ENCODE measurements around the gene IL17B.

Gene IL17B

DNA sequence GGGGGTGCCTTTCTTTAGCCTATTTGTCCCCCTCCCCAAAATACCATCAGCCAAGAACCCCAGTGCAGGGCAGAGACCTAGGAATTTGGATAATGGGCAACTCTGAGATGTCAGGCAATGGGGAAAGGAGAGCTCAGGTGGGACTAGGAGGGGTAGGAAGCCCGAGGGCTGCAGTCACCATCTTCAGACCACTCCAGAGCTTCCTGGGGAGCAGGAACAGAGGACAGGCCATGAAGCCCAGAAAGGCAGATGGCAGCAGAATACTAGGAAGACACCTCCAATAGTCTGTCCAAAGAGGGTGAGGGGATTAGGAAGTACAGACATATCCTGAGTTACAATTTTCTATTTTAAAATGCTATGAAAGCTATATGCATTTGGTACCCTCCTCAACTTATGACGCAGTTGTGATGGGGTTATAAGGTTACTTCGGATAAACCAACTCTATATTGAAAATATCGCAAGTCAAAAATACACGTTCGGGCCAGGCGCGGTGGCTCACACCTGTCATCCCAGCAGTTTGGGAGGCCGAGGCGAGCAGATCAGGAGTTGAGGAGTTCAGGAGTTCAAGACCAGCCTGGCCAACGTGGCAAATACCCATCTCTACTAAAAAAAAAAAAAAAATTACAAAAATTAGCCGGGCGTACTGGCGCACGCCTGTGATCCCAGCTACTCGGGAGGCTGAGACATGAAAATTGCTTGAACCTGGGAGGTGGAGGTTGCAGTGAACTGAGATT is 34.6 kb upstream of the IL17B start:
- Histone ChIP-seq H3K4me1 (ENCODE audit: control insufficient read depth in 1 of 2, insufficient read depth in 2 of 2, low read length in 2 of 2) (peaks cover 0 to 41% of the 10 kb centered on the region in 2 donors), H3K27me3 (ENCODE audit: low read depth, low read length) (no peaks in the 10 kb centered on the region), H3K9me3 (ENCODE audit: control insufficient read depth in 1 of 2, low read length in 2 of 2) (no peaks in the 10 kb centered on the region), H3K36me3 (ENCODE audit: control insufficient read depth in 1 of 2, insufficient read depth in 2 of 2, low read length in 2 of 2) (peaks cover 20 to 37% of the 10 kb centered on the region in 2 donors), H3K27ac (ENCODE audit: low read length) (peak overlapping the region; percentile 87), H3K4me3 (ENCODE audit: low read depth in 1 of 2, low read length in 2 of 2) (peak overlapping the region; percentile 34 to 76)

- Histone ChIP-seq H3K4me3 (ENCODE audit: low read depth in 1 of 2, low read length in 2 of 2) (peak overlapping the region; percentile 34 to 76), H3K27me3 (ENCODE audit: low read depth, low read length) (no peaks in the 10 kb centered on the region), H3K36me3 (ENCODE audit: control insufficient read depth in 1 of 2, insufficient read depth in 2 of 2, low read length in 2 of 2) (peaks cover 18 to 39% of the 10 kb centered on the region in 2 donors), H3K27ac (ENCODE audit: low read length) (peak overlapping the region; percentile 84), H3K9me3 (ENCODE audit: control insufficient read depth in 1 of 2, low read length in 2 of 2) (no peaks in the 10 kb centered on the region), H3K4me1 (ENCODE audit: control insufficient read depth in 1 of 2, insufficient read depth in 2 of 2, low read length in 2 of 2) (peaks cover 0 to 36% of the 10 kb centered on the region in 2 donors)
Measured at GRCh38 chr5:149412783-149413476, 33.8 kb upstream of the IL17B start.

DNA sequence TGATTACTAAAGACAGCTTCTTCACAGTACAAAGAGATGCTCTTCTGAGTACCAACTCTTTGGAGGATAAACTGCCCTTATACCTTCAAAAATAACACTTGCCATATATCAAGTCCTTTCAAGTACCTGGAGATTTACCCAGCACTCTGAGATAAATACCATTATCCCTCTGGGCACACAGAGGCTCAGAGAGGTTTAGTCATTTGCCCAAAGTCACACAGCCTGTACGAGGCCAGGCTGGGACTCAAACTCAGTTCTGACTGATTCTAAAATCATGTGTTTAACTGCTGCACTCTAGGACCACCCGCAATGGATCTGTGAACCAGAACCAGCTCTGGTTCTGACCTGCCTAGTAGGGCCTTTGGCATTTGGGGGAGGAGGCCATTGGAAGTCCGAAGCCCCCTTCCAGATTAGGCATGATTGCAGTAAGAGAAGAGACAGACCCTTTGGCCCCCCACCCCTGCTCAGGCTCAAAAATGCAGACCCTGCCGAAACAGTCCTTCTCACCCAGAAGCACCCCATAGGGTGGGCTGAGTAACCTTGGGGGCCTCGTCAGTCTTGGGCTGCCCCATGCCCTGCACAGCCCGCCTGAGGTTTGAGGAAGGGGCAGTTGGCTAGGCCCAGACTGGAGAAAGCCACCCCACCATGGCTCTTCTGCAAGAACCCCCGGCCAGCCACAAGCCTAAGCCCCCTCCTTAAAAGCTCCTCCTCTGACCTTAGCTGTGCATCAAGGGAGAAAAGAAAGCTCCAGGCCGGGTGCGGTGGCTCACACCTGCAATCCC is 32.8 kb upstream of the IL17B start:
- Histone ChIP-seq H3K4me1 (ENCODE audit: control insufficient read depth in 1 of 2, insufficient read depth in 2 of 2, low read length in 2 of 2) (peaks cover 0 to 26% of the 10 kb centered on the region in 2 donors), H3K27ac (ENCODE audit: low read length) (peak overlapping the region; percentile 84), H3K9me3 (ENCODE audit: control insufficient read depth in 1 of 2, low read length in 2 of 2) (no peaks in the 10 kb centered on the region), H3K36me3 (ENCODE audit: control insufficient read depth in 1 of 2, insufficient read depth in 2 of 2, low read length in 2 of 2) (peaks cover 13 to 39% of the 10 kb centered on the region in 2 donors), H3K27me3 (ENCODE audit: low read depth, low read length) (no peaks in the 10 kb centered on the region), H3K4me3 (ENCODE audit: low read depth in 1 of 2, low read length in 2 of 2) (peak overlapping the region; percentile 76 to 84)

GRCh38 chr5:149410721-149411432 is 31.8 kb upstream of the IL17B start:
- peaks cover 13 to 39% of the 10 kb centered on the region in 2 donors for H3K36me3 ChIP-seq (ENCODE audit: control insufficient read depth in 1 of 2, insufficient read depth in 2 of 2, low read length in 2 of 2)
- H3K4me1 ChIP-seq (ENCODE audit: control insufficient read depth in 1 of 2, insufficient read depth in 2 of 2, low read length in 2 of 2): peaks cover 0 to 20% of the 10 kb centered on the region in 2 donors
- H3K4me3 ChIP-seq (ENCODE audit: low read depth in 1 of 2, low read length in 2 of 2): peak overlapping the region; percentile 76 to 84
- H3K27ac ChIP-seq (ENCODE audit: low read length): peak overlapping the region; percentile 99
- H3K9me3 ChIP-seq (ENCODE audit: control insufficient read depth in 1 of 2, low read length in 2 of 2): no peaks in the 10 kb centered on the region
- H3K27me3 ChIP-seq (ENCODE audit: low read depth, low read length): no peaks in the 10 kb centered on the region

GRCh38 chr5:149410071-149410470 is 31.0 kb upstream of the IL17B start:
- H3K27me3 ChIP-seq (ENCODE audit: low read depth, low read length): no peaks in the 10 kb centered on the region
- peak overlapping the region; percentile 99 for H3K27ac ChIP-seq (ENCODE audit: low read length)
- peaks cover 0 to 21% of the 10 kb centered on the region in 2 donors for H3K4me1 ChIP-seq (ENCODE audit: control insufficient read depth in 1 of 2, insufficient read depth in 2 of 2, low read length in 2 of 2)
- H3K36me3 ChIP-seq (ENCODE audit: control insufficient read depth in 1 of 2, insufficient read depth in 2 of 2, low read length in 2 of 2): peaks cover 13 to 35% of the 10 kb centered on the region in 2 donors
- H3K9me3 ChIP-seq (ENCODE audit: control insufficient read depth in 1 of 2, low read length in 2 of 2): no peaks in the 10 kb centered on the region
- peak overlapping the region; percentile 76 to 84 for H3K4me3 ChIP-seq (ENCODE audit: low read depth in 1 of 2, low read length in 2 of 2)

DNA sequence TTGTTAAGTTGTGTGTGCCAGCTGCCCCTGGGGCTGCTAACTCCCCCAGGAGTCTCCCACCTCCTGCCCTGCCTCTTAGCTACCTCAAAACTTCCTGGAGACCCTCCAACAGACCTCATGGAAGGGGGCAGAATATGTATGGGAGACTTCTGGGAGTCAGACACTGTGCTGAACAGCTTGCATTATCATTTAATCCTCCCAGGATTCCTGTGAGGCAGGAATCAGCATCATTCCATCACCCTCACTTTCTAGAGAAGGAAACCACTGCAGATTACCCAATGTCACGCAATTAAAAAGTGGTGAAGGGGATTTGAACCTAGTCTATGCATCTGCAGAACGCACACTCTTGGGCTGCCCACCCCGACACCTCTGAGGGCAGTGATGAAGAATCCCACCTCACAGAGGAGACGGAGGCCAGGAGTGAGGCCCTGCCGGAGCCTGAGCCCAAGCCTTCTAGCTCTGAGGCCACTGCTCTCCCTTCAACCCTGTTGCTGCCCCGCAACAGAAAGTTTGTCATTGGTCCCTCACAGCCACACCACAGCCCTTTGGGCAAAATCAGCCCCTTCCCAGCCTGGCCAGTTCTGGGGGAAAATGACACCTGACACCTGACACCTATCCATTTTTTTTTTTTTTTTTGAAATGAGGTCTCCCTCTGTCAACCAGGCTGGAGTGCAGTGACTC is 30.3 kb upstream of the IL17B start:
- Histone ChIP-seq H3K4me3 (ENCODE audit: low read depth in 1 of 2, low read length in 2 of 2) (peak overlapping the region; percentile 76 to 84), H3K27ac (ENCODE audit: low read length) (peak overlapping the region; percentile 99)

DNA sequence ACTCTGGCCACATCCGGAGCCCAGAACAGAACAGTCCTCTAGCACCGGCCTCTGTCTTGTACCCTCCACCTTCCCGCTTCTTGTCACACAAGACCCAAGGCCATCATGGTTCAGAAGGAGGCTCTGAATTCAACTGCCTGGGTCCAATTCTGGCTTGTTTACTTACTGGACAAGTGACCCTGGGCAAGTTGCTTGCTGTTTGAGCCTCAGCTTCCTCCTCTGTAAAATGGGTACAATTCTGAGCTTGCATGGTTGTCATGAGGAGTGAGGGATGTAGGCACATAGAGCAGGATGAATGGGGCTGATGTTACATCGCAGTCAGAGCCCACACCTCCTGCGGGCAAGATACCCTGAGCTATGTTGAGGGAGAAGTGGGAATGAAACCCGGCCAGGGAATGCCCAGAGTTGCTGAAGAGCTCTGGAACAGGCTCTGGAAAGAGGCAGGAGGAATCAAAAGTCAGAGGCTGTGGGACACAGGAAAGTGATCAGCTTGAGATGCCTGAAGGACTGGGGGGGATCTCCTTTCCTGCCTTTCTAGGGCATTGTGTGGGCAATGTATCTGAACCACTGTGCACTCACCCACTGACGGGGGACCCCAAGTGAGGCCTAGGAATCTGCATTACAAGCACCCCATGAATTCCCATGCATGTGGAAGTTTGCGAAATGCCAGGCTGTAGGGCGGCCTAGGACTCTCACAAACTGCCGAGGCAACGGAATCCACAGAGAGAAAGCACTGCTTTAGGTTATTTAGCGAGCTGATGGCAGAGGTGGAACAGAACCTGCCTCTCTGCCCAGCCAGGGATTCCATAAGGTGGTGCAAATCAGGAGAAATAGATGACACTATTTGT is 29.4 kb upstream of the IL17B start:
- Histone ChIP-seq H3K4me3 (ENCODE audit: low read depth in 1 of 2, low read length in 2 of 2) (peak overlapping the region; percentile 76 to 84), H3K27ac (ENCODE audit: low read length) (peak overlapping the region; percentile 99)

More for the DNA sequence above, 30.3 kb upstream of the IL17B start:
- Histone ChIP-seq H3K27me3 (ENCODE audit: low read depth, low read length) (no peaks in the 10 kb centered on the region), H3K4me1 (ENCODE audit: control insufficient read depth in 1 of 2, insufficient read depth in 2 of 2, low read length in 2 of 2) (peaks cover 0 to 16% of the 10 kb centered on the region in 2 donors), H3K36me3 (ENCODE audit: control insufficient read depth in 1 of 2, insufficient read depth in 2 of 2, low read length in 2 of 2) (peaks cover 10 to 35% of the 10 kb centered on the region in 2 donors), H3K9me3 (ENCODE audit: control insufficient read depth in 1 of 2, low read length in 2 of 2) (no peaks in the 10 kb centered on the region)

GRCh38 chr5:149407323-149408251 is 28.5 kb upstream of the IL17B start:
- Histone ChIP-seq H3K9me3 (ENCODE audit: control insufficient read depth in 1 of 2, low read length in 2 of 2) (no peaks in the 10 kb centered on the region), H3K27me3 (ENCODE audit: low read depth, low read length) (no peaks in the 10 kb centered on the region), H3K4me3 (ENCODE audit: low read depth in 1 of 2, low read length in 2 of 2) (peak overlapping the region; percentile 76 to 84), H3K4me1 (ENCODE audit: control insufficient read depth in 1 of 2, insufficient read depth in 2 of 2, low read length in 2 of 2) (peaks cover 0 to 11% of the 10 kb centered on the region in 2 donors), H3K27ac (ENCODE audit: low read length) (peak overlapping the region; percentile 99), H3K36me3 (ENCODE audit: control insufficient read depth in 1 of 2, insufficient read depth in 2 of 2, low read length in 2 of 2) (peaks cover 9 to 26% of the 10 kb centered on the region in 2 donors)

More for the DNA sequence above, 29.4 kb upstream of the IL17B start:
- Histone ChIP-seq H3K4me1 (ENCODE audit: control insufficient read depth in 1 of 2, insufficient read depth in 2 of 2, low read length in 2 of 2) (peaks cover 0 to 13% of the 10 kb centered on the region in 2 donors), H3K27me3 (ENCODE audit: low read depth, low read length) (no peaks in the 10 kb centered on the region), H3K9me3 (ENCODE audit: control insufficient read depth in 1 of 2, low read length in 2 of 2) (no peaks in the 10 kb centered on the region), H3K36me3 (ENCODE audit: control insufficient read depth in 1 of 2, insufficient read depth in 2 of 2, low read length in 2 of 2) (peaks cover 9 to 35% of the 10 kb centered on the region in 2 donors)

GRCh38 chr5:149406979-149407306 is 27.9 kb upstream of the IL17B start:
- H3K27ac ChIP-seq (ENCODE audit: low read length): peak overlapping the region; percentile 99
- peaks cover 0 to 11% of the 10 kb centered on the region in 2 donors for H3K4me1 ChIP-seq (ENCODE audit: control insufficient read depth in 1 of 2, insufficient read depth in 2 of 2, low read length in 2 of 2)
- no peaks in the 10 kb centered on the region for H3K27me3 ChIP-seq (ENCODE audit: low read depth, low read length)
- H3K4me3 ChIP-seq (ENCODE audit: low read depth in 1 of 2, low read length in 2 of 2): peak overlapping the region; percentile 76 to 84
- no peaks in the 10 kb centered on the region for H3K9me3 ChIP-seq (ENCODE audit: control insufficient read depth in 1 of 2, low read length in 2 of 2)
- peaks cover 9 to 25% of the 10 kb centered on the region in 2 donors for H3K36me3 ChIP-seq (ENCODE audit: control insufficient read depth in 1 of 2, insufficient read depth in 2 of 2, low read length in 2 of 2)
